Ectodermal cell (in vitro differentiated cells): ENCODE results near the gene ATP1B3.
"Not testable (repeated sequence)": the region's sequence is repeated elsewhere in the genome, so short reads cannot be mapped to it uniquely, and the experiment has no call there.

Source experiments
- H3K27ac ChIP-seq: 2 replicates; pipeline ENCODE4 v1.7.0; 2013; ENCODE audit warnings: mild to moderate bottlenecking, low read depth, low read length; ENCODE audit not compliant: insufficient read depth, poor library complexity, severe bottlenecking
- H3K27me3 ChIP-seq: 2 replicates; pipeline ENCODE4 v1.7.0; 2013; ENCODE audit warnings: mild to moderate bottlenecking, low read length; ENCODE audit not compliant: insufficient read depth, control insufficient read depth, poor library complexity, severe bottlenecking
- H3K36me3 ChIP-seq: one replicate; pipeline ENCODE4 v1.7.0; 2013; ENCODE audit warnings: low read length; ENCODE audit not compliant: control insufficient read depth, insufficient read depth
- H3K4me1 ChIP-seq: one replicate; pipeline ENCODE4 v1.7.0; 2013; ENCODE audit warnings: low read length; ENCODE audit not compliant: control insufficient read depth, insufficient read depth
- H3K4me3 ChIP-seq: 2 replicates; pipeline ENCODE4 v1.7.0; 2013; ENCODE audit warnings: low read depth, low read length, control low read depth; ENCODE audit not compliant: insufficient read depth
- H3K9me3 ChIP-seq: 2 replicates; pipeline ENCODE4 v1.7.0; 2013; ENCODE audit warnings: mild to moderate bottlenecking, low read length, moderate library complexity; ENCODE audit not compliant: control insufficient read depth
- WGBS, 2 experiments: methylation state at CpG; one replicate each; pipeline ENCODE4 v1.1.7; 2013; ENCODE audit warnings: missing lambda C conversion rate in 2 of 2; 5-methylcytosine and 5-hydroxymethylcytosine counted together

ATP1B3 gene

DNA sequence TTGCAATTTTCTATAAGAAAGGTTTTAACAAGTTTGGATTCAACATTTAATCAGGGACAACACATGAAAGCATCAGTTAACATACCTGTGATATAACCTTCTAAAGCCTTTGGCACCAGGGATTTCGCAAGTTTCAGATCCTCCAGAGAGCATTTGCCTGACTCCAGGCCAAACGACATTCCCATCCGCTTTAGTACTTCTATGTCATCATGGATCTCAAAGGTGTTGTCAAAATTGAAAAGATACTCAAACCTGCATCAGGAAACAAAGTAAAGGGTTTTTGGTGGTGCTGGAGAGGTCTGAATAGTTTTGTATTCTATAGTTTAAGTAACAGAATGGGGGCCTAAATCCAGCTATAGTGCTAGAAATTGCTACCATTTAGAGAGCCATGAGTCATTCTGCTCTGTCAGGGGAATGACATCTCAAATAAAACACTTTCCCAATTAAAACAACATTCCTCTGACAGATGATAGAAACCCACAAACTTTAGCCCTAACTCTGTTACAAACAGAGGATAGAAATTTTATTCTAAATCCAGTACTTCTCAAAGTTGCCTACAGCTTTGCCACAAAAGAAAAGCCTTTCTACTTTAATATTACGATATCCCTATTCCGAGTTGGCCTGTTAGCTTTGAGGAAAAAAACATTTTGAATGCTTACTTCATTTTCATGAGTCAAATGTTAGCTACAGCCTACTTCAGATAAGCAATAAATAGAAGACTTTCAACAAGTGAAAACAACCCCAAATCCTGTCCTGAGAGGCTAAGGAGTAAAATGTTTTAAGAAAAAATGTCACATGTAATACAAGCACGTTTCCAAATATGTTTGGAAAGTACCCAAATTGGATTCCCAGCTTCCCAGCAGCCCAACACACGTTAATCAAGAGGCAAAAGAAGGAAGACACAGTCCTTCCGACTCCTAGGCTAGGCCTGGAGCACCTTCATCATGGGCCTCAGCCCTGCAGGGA is 83.4 kb downstream of the ATP1B3 start:
- Histone ChIP-seq H3K36me3 (peaks cover 41% of the 10 kb centered on the region), H3K9me3 (no peaks in the 10 kb centered on the region), H3K27me3 (no peaks in the 10 kb centered on the region), H3K4me3 (no peak overlapping the region), H3K27ac (no peak overlapping the region), H3K4me1 (peaks cover 6% of the 10 kb centered on the region)
- 96% methylated on average over 8 of the region's 8 CpGs for WGBS, 2 experiments

DNA sequence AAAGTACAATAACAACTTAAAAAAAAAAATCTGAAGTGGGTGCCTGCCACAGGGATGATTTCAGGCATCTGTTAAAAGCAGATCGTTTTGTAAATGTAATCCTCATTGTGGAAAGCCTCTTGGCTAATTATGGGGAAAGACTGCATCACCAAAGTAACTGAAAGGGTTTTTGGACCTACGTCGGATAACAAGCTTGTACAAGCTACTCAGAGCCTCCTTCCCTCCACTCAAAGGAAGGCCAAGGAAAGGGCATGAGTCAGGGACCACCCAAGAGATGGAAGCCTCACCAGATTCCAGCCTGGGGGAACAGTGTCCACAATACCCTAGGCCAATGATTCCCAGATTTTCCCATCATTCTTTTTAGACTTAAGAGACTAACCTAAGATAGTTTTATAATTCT is 84.3 kb downstream of the ATP1B3 start:
- Histone ChIP-seq H3K27ac (no peak overlapping the region), H3K9me3 (no peaks in the 10 kb centered on the region), H3K36me3 (peaks cover 41% of the 10 kb centered on the region), H3K4me1 (no peaks in the 10 kb centered on the region), H3K27me3 (no peaks in the 10 kb centered on the region), H3K4me3 (no peak overlapping the region)
- 91 to 92% methylated on average over 3 of the region's 3 CpGs for WGBS, 2 experiments

DNA sequence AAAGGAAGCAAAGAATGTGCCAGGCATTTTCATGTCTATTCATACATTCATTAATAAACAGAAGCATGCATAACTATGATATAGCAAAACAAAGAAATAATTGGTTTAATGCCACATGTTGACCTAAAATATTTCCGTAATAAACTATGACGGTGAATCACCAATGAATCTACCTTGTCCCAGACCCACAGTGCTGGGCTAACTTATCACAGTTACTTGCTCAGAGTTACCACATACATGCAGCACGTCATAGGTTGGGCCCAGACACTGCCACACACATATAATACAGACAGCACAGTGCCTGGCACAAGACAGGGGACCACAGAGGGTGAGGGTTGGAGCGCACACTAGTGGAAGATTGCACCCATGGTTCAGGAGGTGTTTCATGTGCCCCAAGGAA is 86.9 kb downstream of the ATP1B3 start:
- 93 to 96% methylated on average over 4 of the region's 4 CpGs for WGBS, 2 experiments
- no peaks in the 10 kb centered on the region for H3K27me3 ChIP-seq
- H3K27ac ChIP-seq = no peak overlapping the region
- H3K4me1 ChIP-seq = no peaks in the 10 kb centered on the region
- no peaks in the 10 kb centered on the region for H3K9me3 ChIP-seq
- H3K4me3 ChIP-seq = no peak overlapping the region
- H3K36me3 ChIP-seq = peaks cover 32% of the 10 kb centered on the region

DNA sequence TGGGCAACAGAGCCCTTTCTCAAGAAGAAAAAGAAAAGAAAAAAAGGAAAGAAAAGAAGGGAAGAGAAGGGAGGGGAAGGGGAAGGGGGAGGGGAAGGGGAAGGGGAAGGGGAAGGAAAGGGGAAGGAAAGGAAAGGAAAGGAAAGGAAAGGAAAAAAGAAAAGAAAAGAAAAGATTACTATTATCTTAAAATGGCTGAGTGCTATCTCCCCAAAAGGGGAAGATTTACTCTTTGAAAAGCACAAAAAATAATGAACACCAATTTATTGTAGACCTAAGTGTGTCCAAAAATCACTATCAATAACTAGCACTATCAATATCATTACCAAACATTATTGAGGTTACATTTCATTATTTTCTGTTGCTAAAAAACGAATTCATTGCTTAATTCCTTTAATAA is 89.0 kb downstream of the ATP1B3 start:
- WGBS, 2 experiments = no CpG with 5 or more reads among the region's 1 CpG
- H3K27me3 ChIP-seq = no peaks in the 10 kb centered on the region
- H3K27ac ChIP-seq = no peak overlapping the region
- H3K4me1 ChIP-seq = no peaks in the 10 kb centered on the region
- H3K36me3 ChIP-seq = peaks cover 28% of the 10 kb centered on the region
- H3K4me3 ChIP-seq = no peak overlapping the region
- H3K9me3 ChIP-seq = no peaks in the 10 kb centered on the region

DNA sequence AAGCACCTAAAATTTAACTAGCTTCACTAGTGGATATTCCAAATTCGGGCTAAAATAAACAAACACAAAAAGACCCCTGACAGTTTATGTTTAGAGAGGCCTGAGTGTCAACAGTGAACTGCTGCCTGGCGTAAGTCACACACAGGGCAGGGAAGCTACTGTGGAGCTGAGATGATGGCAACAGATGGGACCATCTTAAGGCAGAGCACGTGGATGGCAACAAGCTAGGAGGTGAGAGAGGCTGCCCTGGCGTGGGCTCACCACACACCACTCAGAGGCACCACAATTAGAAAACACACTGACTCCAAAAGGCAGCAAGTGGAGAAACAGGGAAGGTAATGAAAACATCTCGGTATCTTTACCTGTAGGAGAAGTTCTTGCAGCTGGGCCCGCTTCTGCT is 93.3 kb downstream of the ATP1B3 start:
- WGBS, 2 experiments = 85 to 90% methylated on average over 6 of the region's 6 CpGs
- Histone ChIP-seq H3K36me3 (peaks cover 21% of the 10 kb centered on the region), H3K27ac (no peak overlapping the region), H3K27me3 (no peaks in the 10 kb centered on the region), H3K4me1 (no peaks in the 10 kb centered on the region), H3K9me3 (no peaks in the 10 kb centered on the region), H3K4me3 (no peak overlapping the region)

GRCh38 chr3:141971571-141971970 is 95.1 kb downstream of the ATP1B3 start:
- no peaks in the 10 kb centered on the region for H3K9me3 ChIP-seq
- 83 to 94% methylated on average over 1 of the region's 1 CpG for whole genome bisulfite sequencing, 2 experiments
- no peaks in the 10 kb centered on the region for H3K4me1 ChIP-seq
- peaks cover 21% of the 10 kb centered on the region for H3K36me3 ChIP-seq
- H3K4me3 ChIP-seq = no peak overlapping the region
- H3K27ac ChIP-seq = no peak overlapping the region
- no peaks in the 10 kb centered on the region for H3K27me3 ChIP-seq

- Histone ChIP-seq H3K4me3 (no peak overlapping the region), H3K4me1 (no peaks in the 10 kb centered on the region), H3K36me3 (peaks cover 21% of the 10 kb centered on the region), H3K27me3 (no peaks in the 10 kb centered on the region), H3K9me3 (no peaks in the 10 kb centered on the region), H3K27ac (no peak overlapping the region)
- 100% methylated on average over 2 of the region's 2 CpGs for WGBS, 2 experiments
Measured at GRCh38 chr3:141972399-141972798, 96.0 kb downstream of the ATP1B3 start.

GRCh38 chr3:141974777-141975176 is 98.3 kb downstream of the ATP1B3 start:
- H3K9me3 ChIP-seq, H3K4me1 ChIP-seq, H3K27ac ChIP-seq, H3K27me3 ChIP-seq, H3K4me3 ChIP-seq: not testable (repeated sequence)
- H3K36me3 ChIP-seq = peaks cover 17% of the 10 kb centered on the region
- WGBS, 2 experiments = 91 to 95% methylated on average over 8 of the region's 8 CpGs
